ENCODE data around the gene PRSS50. TPM values are rescaled to one million over a fixed set of nuclear protein-coding genes. Genes with fewer than 3 reads are reported as not detected.

Gene PRSS50
- total RNA-seq, 4 donors from 2014 or later, result 0.31 to 0.54 TPM; not detected in 2

DNA sequence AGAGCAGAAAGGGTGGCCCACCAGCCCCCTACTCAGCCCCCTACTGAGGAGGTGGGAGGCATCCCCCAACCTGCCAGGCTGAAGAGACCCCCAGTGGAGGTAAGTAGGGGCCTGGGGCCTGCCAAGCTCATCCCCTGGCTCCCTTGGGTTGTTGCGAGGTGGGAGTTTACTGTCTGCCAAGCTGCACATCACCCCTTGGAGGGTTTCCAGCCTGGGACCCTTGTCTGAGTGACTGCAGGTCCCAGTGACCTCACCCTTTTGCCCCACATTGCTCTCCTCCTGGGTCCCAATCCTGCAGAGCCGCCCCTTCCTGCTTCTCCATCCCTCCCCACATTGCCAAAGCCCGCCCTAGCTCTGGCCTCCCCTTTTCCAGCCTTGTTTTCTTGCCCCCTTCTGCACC is 23.1 kb downstream of the PRSS50 start:
- H3K4me1 ChIP-seq, result peaks cover 0 to 85% (median 42%) of the 10 kb centered on the region in 3 donors
- no peak overlapping the region for H3K4me3 ChIP-seq
- WGBS, 2 donors (ENCODE audit: low coverage in 1 of 2), result 90% methylated on average over 2 to 3 of the region's 3 CpGs
- H3K27ac ChIP-seq, result peak overlapping the region in 3 of 4 donors; percentile 74 to 83 (median 82)
- H3K27me3 ChIP-seq, result no peaks in the 10 kb centered on the region
- TF ChIP-seq POLR2AphosphoS5 (IDR thresholded peaks at IDR 0.05) (no peak), POLR2A (IDR thresholded peaks at IDR 0.05) (no peak), EP300 (IDR thresholded peaks at IDR 0.05) (no peak)
- TF ChIP-seq, protein P1, sequence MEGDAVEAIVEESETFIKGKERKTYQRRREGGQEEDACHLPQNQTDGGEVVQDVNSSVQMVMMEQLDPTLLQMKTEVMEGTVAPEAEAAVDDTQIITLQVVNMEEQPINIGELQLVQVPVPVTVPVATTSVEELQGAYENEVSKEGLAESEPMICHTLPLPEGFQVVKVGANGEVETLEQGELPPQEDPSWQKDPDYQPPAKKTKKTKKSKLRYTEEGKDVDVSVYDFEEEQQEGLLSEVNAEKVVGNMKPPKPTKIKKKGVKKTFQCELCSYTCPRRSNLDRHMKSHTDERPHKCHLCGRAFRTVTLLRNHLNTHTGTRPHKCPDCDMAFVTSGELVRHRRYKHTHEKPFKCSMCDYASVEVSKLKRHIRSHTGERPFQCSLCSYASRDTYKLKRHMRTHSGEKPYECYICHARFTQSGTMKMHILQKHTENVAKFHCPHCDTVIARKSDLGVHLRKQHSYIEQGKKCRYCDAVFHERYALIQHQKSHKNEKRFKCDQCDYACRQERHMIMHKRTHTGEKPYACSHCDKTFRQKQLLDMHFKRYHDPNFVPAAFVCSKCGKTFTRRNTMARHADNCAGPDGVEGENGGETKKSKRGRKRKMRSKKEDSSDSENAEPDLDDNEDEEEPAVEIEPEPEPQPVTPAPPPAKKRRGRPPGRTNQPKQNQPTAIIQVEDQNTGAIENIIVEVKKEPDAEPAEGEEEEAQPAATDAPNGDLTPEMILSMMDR (IDR thresholded peaks at IDR 0.05), result no peak
- no peaks in the 10 kb centered on the region for H3K36me3 ChIP-seq
- H3K9me3 ChIP-seq, result no peaks in the 10 kb centered on the region
- ATAC-seq, result no peak

DNA sequence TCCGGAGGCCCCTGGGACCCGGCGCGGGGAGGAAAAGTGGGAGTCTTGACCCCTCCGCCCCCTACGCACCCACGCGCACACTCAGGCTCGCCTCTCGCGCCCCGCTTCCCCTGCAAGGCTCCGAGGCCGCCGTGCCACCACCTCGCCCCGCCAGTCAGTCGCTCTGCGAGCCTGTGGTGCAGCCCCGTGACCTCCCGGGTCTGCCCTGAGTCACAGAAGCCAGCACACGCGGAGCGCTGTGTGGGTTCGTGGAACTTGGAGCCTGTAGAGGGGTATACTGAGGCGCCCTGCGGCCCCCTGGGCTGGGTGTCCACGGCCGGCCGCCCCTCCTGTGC is 23.8 kb downstream of the PRSS50 start:
- Histone ChIP-seq H3K4me3 (peak overlapping the region; percentile 67 to 68), H3K27ac (peak overlapping the region in 3 of 4 donors; percentile 74 to 83 (median 82)), H3K4me1 (peaks cover 0 to 80% (median 39%) of the 10 kb centered on the region in 3 donors), H3K9me3 (no peaks in the 10 kb centered on the region), H3K27me3 (no peaks in the 10 kb centered on the region), H3K36me3 (no peaks in the 10 kb centered on the region)
- ATAC-seq, result peak; percentile 20
- no CpG with 5 or more reads among the region's 30 CpGs for WGBS, 2 donors (ENCODE audit: low coverage in 1 of 2)
- no peak for TF ChIP-seq POLR2AphosphoS5 (IDR thresholded peaks at IDR 0.05)
- TF ChIP-seq EP300 (IDR thresholded peaks at IDR 0.05), result no peak
- TF ChIP-seq, protein P1 (IDR thresholded peaks at IDR 0.05), result no peak
- TF ChIP-seq POLR2A (IDR thresholded peaks at IDR 0.05), result no peak

GRCh38 chr3:46693038-46693891 is 24.4 kb downstream of the PRSS50 start, which contains the start of gene ALS2CL:
Gene ALS2CL, minus strand, starts transcription at chr3:46693679. Its CDS starts 4,239 bp downstream, at chr3:46689440.
- 7 to 19% methylated on average over 5 to 12 of the region's 71 CpGs for WGBS, 2 donors (ENCODE audit: low coverage in 1 of 2)
- no peaks in the 10 kb centered on the region for H3K27me3 ChIP-seq
- peak within 1 kb of the TSS in 3 of 4 donors; percentile 74 to 83 (median 82) for H3K27ac ChIP-seq
- H3K36me3 ChIP-seq, result peaks cover 0 to 4% of the 10 kb centered on the region in 2 donors
- peak; percentile 59 for ATAC-seq
- H3K4me1 ChIP-seq, result peaks cover 0 to 80% (median 39%) of the 10 kb centered on the region in 3 donors
- H3K4me3 ChIP-seq, result peak within 1 kb of the TSS; percentile 67 to 68
- no peaks in the 10 kb centered on the region for H3K9me3 ChIP-seq
- TF ChIP-seq POLR2A (IDR thresholded peaks at IDR 0.05) (peak in 1 of 2 donors; percentile 7), EP300 (IDR thresholded peaks at IDR 0.05) (no peak), POLR2AphosphoS5 (IDR thresholded peaks at IDR 0.05) (no peak)
- TF ChIP-seq, protein P1 (IDR thresholded peaks at IDR 0.05), result no peak

DNA sequence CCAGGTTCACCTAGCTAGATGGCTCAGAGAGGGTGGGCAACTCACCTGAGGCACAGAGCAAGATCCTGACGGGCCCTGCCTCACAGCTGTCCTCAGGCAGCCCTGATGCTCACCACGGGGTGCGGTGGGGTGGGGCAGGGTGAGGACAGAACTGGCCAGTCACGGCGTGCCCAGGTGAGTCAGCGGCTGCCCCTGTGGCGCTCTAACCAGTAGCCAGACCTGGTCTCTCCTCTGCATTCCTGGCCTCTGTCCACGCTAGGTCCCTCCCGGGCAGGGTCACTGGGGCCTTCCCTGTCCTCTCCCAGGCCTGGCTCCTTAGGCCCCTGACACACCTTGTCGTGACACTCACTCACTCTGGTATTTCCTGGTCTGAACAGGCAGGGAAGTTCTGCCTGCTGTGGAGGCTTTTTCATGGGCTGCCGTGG is 25.1 kb downstream of the PRSS50 start:
- TF ChIP-seq POLR2A (IDR thresholded peaks at IDR 0.05) (no peak), POLR2AphosphoS5 (IDR thresholded peaks at IDR 0.05) (no peak), EP300 (IDR thresholded peaks at IDR 0.05) (no peak)
- TF ChIP-seq, protein P1 (IDR thresholded peaks at IDR 0.05), result no peak
- Histone ChIP-seq H3K27me3 (no peaks in the 10 kb centered on the region), H3K27ac (peak overlapping the region in 2 of 4 donors; percentile 74 to 82), H3K36me3 (peaks cover 0 to 10% of the 10 kb centered on the region in 2 donors), H3K9me3 (no peaks in the 10 kb centered on the region), H3K4me1 (peaks cover 0 to 79% (median 39%) of the 10 kb centered on the region in 3 donors), H3K4me3 (peak overlapping the region; percentile 67 to 68)
- 50 to 80% methylated on average over 1 to 2 of the region's 11 CpGs for WGBS, 2 donors (ENCODE audit: low coverage in 1 of 2)
- ATAC-seq, result no peak

Data from gastroesophageal sphincter (tissue), 4 donors.